GM21825 (cell line): ENCODE measurements around the gene HM13.
A peak's percentile ranks its signal among the peaks of the same experiment; 100 is the strongest.
"Not testable (repeated sequence)": the region's sequence is repeated elsewhere in the genome, so short reads cannot be mapped to it uniquely, and the experiment has no call there.

Experiments
- ATAC-seq: cut with Tn5 transposase; IDR thresholded peaks from one replicate; pipeline ENCODE4 v1.9.1; 2021; ENCODE audit warnings: mild to moderate bottlenecking, moderate library complexity; ENCODE audit not compliant: unreplicated experiment

HM13 gene

DNA sequence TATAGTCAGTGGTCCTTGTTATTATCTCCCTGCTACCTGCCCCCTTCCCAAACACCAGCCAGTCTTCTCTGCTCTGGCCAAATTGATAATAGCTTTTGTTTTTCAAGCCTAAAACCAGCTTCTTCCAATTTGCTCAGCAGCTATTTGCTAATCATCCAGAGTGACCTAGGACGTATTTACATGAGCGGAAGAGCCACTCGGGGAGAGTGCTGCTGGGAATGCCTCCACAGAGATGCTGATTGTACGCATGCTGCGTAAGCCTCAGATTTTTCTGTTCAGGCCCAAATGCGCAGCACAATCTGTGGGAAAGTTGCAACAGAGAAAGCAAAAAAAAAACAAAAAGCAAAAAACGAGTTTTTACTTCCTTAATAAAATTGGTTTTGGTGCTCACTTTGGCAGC is 66.5 kb downstream of the HM13 start:
- ATAC-seq: no peak

DNA sequence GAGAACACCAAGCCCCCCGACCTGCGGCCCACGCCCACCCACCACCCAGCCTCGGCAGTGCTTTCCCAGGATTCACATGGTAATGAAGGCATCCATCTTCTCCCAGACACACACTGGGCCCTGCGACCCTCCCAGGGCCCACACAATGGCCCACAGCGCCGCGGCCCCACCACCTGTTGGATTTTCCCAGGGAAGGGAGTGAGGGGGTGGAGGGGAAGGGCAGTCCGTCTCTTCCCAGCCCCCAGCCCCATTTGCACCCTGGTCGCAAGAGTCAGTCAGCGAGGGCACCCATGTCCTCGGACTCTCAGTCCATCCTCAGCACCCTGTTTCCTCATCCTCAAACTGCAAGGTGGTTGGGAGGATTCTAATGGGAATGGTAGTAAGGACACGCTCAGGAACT is 67.1 kb downstream of the HM13 start:
- ATAC-seq: no peak

DNA sequence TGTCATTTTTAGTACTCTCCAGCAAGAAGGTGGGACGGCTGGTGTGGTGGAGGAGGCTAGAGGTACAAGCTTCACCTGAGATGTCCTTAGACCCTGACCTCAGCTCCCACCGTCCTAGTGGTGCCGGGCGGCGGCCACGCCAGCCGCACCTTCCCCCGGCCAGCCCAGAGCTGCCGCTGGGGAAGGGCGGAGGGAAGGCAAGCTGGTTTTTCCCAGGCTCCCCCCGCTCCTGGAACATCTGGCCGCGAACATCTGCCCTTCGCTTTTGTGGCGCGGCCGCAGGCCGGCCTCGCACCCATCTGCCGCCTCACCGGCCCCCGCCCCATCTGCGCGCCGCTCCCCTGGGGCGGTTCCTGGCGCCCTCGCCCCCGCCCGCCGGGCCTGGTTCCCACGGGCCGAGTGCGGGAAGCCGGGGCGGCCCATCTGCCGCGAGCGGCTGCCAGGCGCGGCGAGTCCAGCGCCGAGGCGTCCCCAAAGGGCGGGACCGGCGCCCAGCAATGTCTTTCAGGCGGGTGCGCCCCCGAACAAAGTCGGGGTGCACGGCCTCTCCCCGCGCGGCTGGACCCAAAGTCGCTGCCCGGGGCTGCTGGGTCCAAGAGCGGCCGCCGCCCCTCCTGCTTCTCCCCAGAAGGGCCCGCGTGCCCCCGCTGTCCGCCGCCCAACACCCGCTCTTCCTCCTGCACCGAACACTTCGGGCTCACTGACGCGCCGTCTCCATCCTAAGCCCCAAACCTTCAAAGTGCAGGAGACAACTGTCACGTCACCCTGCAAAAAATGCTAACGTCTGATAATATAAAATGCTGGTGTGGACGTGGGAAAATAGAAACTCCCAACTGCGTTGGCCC is 73.5 kb downstream of the HM13 start:
- no peak for ATAC-seq

DNA sequence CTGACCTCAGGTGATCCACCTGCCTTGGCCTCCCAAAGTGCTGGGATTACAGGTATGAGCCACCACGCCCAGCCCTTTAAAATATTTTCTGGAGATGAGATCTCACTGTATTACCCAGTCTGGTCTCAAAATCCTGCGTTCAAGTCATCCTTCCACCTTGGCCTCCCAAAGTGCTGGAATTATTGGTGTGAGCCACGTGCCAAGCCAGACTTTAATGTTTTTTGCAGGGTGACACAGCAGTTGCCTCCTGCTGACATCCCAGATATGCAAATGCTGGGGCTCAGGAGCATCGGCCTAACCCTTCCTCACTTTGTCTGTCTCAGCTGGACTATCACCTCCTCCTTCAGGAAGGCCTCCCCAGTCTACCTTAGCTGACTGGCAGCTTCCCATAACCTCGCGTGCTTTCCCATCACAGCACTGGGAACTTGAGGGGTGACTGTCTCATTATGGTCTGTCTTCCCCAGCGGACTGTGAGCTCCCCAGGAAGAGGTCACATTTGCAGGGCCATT is 76.5 kb downstream of the HM13 start:
- ATAC-seq: no peak

DNA sequence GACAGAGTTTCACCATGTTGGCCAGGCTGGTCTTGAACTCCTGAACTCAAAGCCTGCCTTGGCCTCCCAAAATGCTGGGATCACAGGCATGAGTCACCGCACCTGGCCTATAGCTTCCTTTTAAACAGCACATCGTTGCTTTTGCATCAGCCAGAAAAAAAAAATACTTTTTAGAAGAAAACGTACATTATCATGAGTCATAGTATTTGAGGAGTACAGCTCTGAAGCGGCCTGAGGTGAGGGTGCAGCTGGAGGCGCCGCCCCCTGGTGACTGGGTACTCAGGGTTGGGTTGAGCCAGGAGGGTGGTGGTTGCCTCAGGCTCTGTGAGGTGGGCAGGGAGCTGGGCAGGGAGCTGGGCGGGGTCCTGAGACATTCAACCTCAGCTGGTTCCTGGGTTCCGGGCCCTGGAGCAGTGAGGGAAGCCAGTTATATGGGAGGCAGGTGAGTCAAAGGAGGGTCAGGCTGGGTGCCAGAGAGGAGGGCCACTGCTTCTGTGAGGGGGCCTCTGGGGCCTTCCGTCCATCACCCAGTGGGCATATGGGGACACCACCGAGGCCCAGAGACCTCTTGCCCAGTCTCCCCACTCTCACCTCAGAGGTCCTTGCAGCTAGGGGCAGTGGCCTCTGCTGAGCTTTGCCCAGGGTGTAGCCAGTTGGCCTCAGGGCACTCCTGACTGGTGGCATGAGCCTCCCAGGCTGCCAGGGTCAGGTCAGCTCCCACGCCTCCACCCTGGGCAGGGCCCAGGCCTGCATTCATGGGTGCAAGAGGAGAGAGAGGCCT is 79.2 kb downstream of the HM13 start:
- ATAC-seq: no peak

DNA sequence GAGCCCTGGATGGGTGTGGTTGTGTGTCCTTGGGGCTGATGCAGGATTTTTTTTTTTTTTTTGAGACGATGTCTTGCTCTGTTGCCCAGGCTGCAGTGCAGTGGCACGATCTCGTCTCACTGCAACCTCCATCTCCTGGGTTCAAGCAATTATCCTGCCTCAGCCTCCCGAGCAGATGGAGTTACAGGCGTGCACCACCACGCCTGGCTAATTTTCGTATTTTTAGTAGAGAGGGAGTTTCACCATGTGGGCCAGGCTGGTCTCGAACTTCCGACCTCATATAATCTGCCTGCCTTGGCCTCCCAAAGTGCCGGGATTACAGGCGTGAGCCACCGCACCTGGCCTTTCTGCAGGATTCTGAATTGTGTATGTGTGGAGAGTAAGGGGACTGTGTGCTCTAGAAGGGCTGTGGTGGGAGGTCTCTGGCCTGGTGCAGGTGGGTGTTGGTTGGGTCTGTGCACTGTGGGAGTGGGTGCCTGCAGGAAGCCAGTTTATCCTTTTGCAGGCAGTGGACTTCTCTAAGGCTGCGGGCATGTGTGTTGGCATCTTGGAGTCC is 79.8 kb downstream of the HM13 start:
- no peak for ATAC-seq

DNA sequence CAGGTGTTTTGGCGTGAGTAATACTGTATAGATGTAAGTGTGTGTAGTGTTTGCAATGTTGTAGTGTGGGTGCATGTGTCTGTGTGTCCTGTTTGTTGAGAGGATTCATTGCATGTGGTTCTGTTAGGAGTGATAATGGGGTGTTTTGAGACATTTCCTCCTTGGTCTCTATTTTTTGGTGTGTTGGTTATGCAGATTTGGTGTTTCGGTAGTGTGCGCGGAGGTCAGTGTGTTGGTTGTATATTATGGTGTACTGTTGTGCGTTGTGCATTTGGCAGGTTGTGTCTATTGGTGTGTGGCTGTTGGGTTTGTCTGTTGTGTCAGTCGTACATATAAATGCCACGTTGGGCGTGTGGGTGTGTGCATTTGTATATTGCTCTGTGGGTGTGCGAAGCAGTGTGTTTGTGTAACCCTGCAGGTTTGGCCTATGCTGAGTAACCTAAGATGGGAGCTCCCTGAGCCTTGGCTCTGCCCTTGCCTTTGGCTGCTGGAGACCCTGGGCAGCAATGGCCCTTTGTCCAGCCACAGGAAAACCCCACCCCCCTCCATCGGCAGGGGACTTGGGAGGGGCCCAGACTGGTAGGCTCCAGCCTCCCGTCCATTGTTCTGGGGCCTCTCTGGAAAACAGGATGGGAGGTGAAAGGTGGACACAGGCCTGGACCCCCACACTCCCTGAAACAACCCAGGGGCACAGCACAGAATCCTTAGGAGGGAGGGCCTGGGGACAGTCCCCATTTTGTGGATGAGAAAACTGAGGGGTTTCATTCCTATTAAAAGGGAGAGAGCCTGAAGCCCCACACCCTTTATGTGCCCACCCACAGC is 80.5 kb downstream of the HM13 start:
- ATAC-seq: no peak

DNA sequence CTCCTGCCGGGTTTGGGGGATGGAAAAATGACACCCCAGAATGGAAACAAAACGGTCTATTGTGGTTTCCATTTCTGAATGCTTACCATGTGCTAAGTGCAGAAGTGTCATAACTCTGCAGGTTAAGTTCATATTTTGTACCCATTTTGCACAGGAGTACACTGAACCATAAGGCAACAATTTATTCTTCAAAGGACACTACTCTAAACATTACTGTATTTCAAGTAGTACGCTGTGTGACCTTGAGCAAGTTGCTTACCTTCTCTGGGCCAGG is 81.1 kb downstream of the HM13 start:
- no peak for ATAC-seq

DNA sequence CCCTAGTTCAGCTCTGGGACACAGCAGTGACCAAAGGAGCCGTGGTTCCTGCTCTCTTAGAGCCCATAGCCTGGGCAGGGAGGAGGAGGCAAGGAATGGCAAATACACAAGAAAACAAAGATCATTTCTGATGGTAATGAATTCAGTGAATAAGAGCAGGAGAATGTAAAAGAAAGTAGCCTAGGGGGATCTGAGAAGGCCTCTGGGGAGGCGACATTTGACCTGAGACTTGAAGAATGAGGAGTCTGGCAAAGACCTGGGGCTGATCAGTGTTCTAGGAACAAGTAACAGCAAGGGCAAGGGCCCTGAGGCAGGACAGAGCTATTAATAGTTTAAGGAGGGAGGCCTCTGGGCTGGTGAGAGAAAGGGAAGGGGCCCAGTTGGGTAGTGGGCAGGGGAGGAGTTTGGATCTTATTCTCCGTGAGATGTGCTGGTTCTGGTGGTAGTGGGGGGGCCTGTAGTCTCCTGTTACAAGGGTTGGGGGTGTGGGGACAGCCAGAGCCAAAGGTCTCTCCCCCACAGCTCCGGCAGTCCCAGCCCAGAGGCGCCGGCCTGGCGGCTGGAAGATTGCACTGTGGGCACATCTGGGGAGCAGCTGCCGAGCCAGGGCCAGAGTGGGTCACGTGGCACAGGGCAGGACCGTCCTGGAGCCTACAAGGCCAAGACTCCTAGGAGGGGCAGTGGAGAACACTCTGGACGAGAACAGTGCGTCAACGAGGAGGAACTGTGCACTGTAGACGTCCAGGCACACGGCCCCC is 81.6 kb downstream of the HM13 start:
- no peak for ATAC-seq

DNA sequence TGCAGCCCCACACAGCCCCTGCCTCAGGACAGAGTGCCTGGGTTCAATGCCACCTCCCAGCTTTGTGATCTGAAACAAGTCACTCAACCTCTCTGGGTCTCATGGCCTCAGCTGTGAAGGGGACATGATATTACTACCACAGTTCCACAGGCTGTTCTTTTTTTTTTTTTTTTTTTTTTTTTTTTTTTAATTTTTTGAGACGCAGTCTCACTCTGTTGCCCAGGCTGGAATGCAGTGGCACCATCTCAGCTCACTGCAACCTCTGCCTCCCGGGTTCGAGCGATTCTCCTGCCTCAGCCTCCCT is 82.1 kb downstream of the HM13 start:
- ATAC-seq: not testable (repeated sequence)

DNA sequence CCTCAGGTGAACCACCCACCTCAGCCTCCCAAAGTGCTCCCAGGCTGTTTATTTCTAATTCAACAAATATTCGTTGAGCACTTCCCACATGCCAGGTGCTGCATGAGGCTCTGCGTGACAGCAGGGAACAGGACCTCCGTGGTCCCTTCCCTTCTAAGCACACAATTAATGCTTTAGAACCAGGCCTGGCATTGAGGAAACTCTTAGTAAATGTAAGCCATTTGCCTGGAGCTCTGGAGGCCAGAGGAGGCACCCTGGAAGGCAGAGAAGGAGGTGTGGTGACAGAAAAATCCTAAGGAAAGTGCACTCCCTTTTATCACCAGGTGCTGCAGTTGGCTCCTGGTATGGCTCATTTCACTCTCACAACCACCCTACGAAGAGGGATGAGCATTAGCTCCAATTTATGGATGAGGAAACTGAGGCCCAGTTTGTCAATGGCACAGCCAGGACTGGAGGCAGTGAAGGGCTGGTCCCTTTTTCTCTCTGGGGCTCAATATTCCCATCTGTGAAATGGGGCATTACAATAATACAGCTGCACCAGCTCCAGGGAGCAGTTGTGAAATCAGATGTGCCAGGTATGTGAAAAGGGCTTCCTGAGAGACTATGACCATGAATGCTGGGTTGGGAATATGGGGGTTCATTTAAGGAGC is 82.7 kb downstream of the HM13 start:
- no peak for ATAC-seq

DNA sequence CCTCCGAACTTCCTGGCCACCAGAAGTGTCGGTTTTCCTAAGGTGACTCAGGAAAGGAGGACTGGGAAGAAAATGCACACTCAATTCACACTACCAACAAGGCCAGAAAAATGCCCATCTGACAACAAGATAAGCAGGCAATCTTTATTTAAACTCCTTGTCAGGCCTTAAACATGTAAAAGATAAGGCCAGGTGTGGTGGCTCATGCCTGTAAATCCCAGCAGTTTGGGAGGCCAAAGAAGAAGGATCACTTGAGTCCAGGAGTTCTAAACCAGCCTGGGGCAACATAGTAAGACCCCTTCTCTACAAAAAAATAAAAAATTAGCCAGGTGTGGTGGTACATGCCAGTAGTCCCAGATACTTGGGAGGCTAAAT is 83.2 kb downstream of the HM13 start:
- no peak for ATAC-seq

DNA sequence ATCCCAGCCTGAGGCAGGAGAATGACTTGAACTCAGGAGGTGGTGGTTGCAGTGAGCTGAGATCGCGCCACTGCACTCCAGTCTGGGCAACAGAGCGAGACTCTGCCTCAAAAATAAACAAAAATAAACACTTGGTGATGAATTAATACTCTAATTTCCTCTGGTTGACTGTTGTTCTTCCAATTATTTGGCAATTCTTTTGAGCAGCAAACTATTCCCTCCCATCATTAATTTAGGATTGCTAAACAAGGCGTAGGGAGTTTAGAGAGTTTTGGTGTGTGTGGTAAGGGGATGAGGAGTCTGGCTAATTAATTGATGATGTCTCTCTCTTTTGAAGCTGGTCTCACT is 88.2 kb downstream of the HM13 start:
- no peak for ATAC-seq

DNA sequence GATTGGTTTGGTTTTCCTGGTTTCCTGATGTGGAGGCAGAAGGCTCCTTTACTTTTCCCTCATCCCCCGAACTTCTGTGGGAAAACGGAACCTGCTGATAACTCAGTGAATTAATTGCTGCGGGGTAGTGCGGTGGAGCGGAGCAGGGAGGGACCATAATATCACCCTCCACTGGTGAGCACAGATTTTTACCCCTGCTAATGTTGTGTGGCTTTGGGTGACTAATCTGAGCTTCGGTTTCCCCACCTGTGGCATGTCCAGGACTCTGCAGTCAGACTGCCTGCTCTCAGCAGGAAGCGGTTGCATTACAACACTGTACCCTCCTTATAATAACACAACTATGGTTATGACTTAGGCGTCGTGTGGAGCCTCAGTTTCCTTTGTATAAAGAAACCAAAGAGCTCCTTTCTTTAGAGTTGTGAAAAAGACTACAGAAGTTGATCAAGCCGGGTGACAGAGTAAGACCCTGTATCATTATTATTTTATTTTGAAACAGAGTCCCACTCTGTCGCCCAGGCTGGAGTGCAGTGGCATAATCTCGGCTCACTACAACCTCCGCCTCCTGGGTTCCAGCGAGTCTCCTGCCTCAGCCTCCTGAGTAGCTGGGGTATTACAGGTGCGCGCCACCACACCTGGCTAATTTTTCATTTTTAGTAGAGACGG is 88.7 kb downstream of the HM13 start:
- ATAC-seq: peak; percentile 45

DNA sequence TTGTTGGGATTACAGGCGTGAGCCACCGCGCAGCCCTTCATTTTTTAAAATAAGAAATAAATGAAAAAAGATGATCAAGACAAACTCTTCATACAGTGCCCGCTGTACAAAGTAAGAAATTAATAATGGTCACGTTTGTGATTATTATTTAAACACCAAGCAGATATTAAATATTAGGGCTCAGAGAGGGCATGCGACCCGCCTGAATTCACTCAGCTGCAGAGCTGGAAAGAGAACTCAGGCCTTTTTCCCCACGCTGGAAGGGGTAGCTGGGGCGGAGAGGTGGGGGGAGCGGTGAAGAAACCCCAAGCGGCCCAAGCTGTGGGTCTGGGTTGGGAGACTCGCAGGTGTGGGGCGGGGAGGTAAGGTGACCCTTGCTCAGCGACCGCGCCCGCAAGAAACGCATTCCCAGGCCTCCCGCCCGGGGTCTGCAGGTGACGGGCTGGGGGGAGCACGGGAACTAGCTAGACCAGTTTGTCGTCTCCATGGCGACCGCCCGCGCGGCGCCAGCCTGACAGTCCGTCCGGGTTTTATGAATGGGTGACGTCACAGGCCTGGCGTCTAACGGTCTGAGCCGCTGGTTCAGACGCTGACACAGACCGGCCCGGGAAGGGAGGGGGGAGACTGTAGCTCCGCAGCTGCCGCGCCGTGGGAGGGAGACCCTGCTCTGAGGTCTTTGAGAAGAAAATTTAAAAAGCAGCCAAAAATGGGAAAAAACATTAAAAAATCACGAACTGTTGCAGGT is 89.8 kb downstream of the HM13 start:
- peak; percentile 50 for ATAC-seq

DNA sequence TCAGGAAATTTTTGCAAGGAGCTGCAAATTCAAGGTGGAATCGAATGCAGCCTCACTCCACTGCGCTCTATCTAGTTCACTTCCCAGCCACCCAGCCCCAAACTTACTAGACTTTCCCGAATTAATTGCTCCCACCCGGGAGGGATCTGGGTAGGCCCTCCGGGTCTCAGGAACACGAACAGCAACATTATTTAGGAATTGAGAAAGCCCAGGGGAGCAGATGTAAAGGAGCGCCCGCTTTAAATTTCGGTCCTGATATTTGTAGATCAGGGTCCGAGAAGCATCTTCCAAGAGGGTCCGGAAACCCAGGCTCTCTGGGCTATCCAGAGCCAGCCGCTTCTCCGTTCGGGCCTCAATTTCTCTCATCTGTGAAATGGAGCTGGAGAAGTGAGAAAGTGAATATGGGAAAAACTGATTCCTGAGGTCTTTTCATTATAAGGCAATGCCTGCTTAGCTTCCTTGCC is 90.4 kb downstream of the HM13 start:
- ATAC-seq: no peak

DNA sequence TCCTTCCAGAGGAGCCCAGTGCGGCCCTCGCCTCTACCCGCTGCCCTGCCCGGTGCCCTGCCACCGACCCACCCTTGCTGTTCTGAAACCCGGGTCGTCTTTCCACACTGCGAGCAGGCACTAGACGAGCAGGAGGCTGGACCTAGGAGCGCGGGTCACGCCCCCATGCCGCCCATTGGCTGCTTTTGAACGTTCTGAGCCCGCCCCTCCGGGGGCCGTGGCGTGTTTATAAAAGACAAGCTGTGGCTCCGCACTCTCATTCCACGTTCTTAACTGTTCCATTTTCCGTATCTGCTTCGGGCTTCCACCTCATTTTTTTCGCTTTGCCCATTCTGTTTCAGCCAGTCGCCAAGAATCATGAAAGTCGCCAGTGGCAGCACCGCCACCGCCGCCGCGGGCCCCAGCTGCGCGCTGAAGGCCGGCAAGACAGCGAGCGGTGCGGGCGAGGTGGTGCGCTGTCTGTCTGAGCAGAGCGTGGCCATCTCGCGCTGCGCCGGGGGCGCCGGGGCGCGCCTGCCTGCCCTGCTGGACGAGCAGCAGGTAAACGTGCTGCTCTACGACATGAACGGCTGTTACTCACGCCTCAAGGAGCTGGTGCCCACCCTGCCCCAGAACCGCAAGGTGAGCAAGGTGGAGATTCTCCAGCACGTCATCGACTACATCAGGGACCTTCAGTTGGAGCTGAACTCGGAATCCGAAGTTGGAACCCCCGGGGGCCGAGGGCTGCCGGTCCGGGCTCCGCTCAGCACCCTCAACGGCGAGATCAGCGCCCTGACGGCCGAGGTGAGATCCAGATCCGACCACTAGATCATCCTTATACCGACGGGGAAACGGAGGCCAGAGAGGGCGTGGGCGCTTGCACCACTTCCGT is 91.0 kb downstream of the HM13 start, which contains the start of gene ID1:
Gene ID1 (plus strand): TSS at position 259 of the 871 bp plus-strand sequence. CDS start 99 bp downstream, at position 358.
- ATAC-seq: peak; percentile 90
